GM23338 (cell line): ENCODE data around the gene HTR2A. TPM values are rescaled to one million over a fixed set of nuclear protein-coding genes. Genes with fewer than 3 reads are reported as not detected.

Experiments
- ATAC-seq: fragments of 200-7000 bp; cut with Tn5 transposase; 3 replicates; pipeline ENCODE4 v1.9.1; 2020
- DNase-seq: peaks from one replicate; pipeline ENCODE4 v3.0.0-alpha.2; 2015; ENCODE audit warnings: low spot score
- H2AFZ ChIP-seq: fragments of 200-600 bp; sonication (generic); 2 replicates; pipeline ENCODE4 v1.8.0; 2016; ENCODE audit warnings: antibody characterized with exemption, mild to moderate bottlenecking, moderate library complexity
- H3F3A ChIP-seq: fragments of 200-600 bp; sonication (generic); replicated peaks from 2 replicates; pipeline ENCODE4 v1.8.0; 2017; ENCODE audit warnings: antibody characterized with exemption, mixed run types, low read depth
- H3K27ac ChIP-seq: fragments of 200-600 bp; sonication (generic); 2 replicates; pipeline ENCODE4 v1.6.1; 2016; ENCODE audit warnings: low read depth
- H3K27me3 ChIP-seq: fragments of 200-600 bp; sonication (generic); 2 replicates; pipeline ENCODE4 v1.8.0; 2016; ENCODE audit warnings: mild to moderate bottlenecking, mixed run types, moderate library complexity; ENCODE audit not compliant: insufficient read depth
- H3K36me3 ChIP-seq: fragments of 200-600 bp; sonication (generic); 2 replicates; pipeline ENCODE4 v1.8.0; 2016; ENCODE audit warnings: mild to moderate bottlenecking; ENCODE audit not compliant: insufficient read depth
- H3K4me1 ChIP-seq: fragments of 200-600 bp; sonication (generic); 2 replicates; pipeline ENCODE4 v1.8.0; 2016; ENCODE audit warnings: mild to moderate bottlenecking, moderate library complexity; ENCODE audit not compliant: insufficient read depth
- H3K4me2 ChIP-seq: fragments of 200-600 bp; sonication (generic); 2 replicates; pipeline ENCODE4 v1.7.1; 2017; ENCODE audit warnings: mixed run types
- H3K4me3 ChIP-seq: fragments of 200-600 bp; sonication (generic); 2 replicates; pipeline ENCODE4 v1.6.1; 2016; ENCODE audit warnings: mixed run types
- H3K79me2 ChIP-seq: fragments of 200-600 bp; sonication (generic); replicated peaks from 2 replicates; pipeline ENCODE4 v1.8.0; 2017; ENCODE audit warnings: mild to moderate bottlenecking; ENCODE audit not compliant: insufficient read depth
- H3K9me2 ChIP-seq: fragments of 200-600 bp; sonication (generic); 2 replicates; pipeline ENCODE4 v1.8.0; 2017; ENCODE audit not compliant: insufficient read depth
- H4K20me1 ChIP-seq: fragments of 200-600 bp; sonication (generic); replicated peaks from 2 replicates; pipeline ENCODE4 v1.8.0; 2017; ENCODE audit warnings: mild to moderate bottlenecking; ENCODE audit not compliant: insufficient read depth
- H3K27ac Mint-ChIP-seq: 2 replicates; pipeline ENCODE4 v1.8.0; 2020; ENCODE audit warnings: inconsistent platforms, mild to moderate bottlenecking, moderate library complexity, mixed read lengths
- H3K27me3 Mint-ChIP-seq: 3 replicates; pipeline ENCODE4 v1.8.0; 2022; ENCODE audit warnings: low read depth, mild to moderate bottlenecking, moderate library complexity, mixed read lengths, inconsistent platforms; ENCODE audit not compliant: insufficient read depth, poor library complexity
- H3K36me3 Mint-ChIP-seq: 3 replicates; pipeline ENCODE4 v1.8.0; 2021; ENCODE audit warnings: low read depth, mild to moderate bottlenecking, inconsistent platforms, moderate library complexity, mixed read lengths
- H3K4me1 Mint-ChIP-seq: 3 replicates; pipeline ENCODE4 v1.8.0; 2020; ENCODE audit warnings: mild to moderate bottlenecking, inconsistent platforms, mixed read lengths
- H3K4me3 Mint-ChIP-seq: 3 replicates; pipeline ENCODE4 v1.8.0; 2021; ENCODE audit warnings: moderate library complexity, mild to moderate bottlenecking, inconsistent platforms, mixed read lengths
- H3K9me3 Mint-ChIP-seq: 3 replicates; pipeline ENCODE4 v1.8.0; 2020; ENCODE audit warnings: moderate library complexity, mild to moderate bottlenecking, inconsistent platforms, mixed read lengths
- CREB1 ChIP-seq: fragments of 250-450 bp; sonication (Bioruptor Pico); IDR thresholded peaks from 2 replicates; pipeline ENCODE4 v1.5.0; 2020; ENCODE audit warnings: low read depth, mild to moderate bottlenecking, moderate library complexity
- EZH2 ChIP-seq: fragments of 200-600 bp; sonication (generic); IDR thresholded peaks from one replicate; pipeline ENCODE4 v1.8.0; 2017; ENCODE audit warnings: antibody characterized with exemption, mild to moderate bottlenecking, low read depth; ENCODE audit not compliant: unreplicated experiment
- EZH2phosphoT487 ChIP-seq: fragments of 200-600 bp; sonication (generic); IDR thresholded peaks from one replicate; pipeline ENCODE4 v1.8.1; 2018; ENCODE audit warnings: antibody characterized with exemption; ENCODE audit not compliant: unreplicated experiment
- JUNB ChIP-seq: IDR thresholded peaks from one replicate; pipeline ENCODE4 v1.6.1; 2016; ENCODE audit warnings: antibody characterized with exemption; ENCODE audit not compliant: unreplicated experiment
- NANOG ChIP-seq: IDR thresholded peaks from 2 replicates; pipeline ENCODE4 v1.6.1; 2016; ENCODE audit warnings: antibody characterized with exemption, borderline replicate concordance
- POLR2AphosphoS5 ChIP-seq: IDR thresholded peaks from 2 replicates; pipeline ENCODE4 v1.6.1; 2016; ENCODE audit warnings: antibody characterized with exemption, low read depth
- REST ChIP-seq: IDR thresholded peaks from one replicate; pipeline ENCODE4 v1.6.1; 2018; ENCODE audit warnings: antibody characterized with exemption; ENCODE audit not compliant: unreplicated experiment
- STAT1 ChIP-seq: IDR thresholded peaks from one replicate; pipeline ENCODE4 v1.6.1; 2016; ENCODE audit warnings: antibody characterized with exemption; ENCODE audit not compliant: unreplicated experiment
- ZNF114 ChIP-seq: fragments of 250-450 bp; sonication (Bioruptor Pico); IDR thresholded peaks from 2 replicates; pipeline ENCODE4 v1.5.0; 2020; ENCODE audit warnings: mild to moderate bottlenecking, moderate library complexity
- ZNF331 ChIP-seq: fragments of 250-450 bp; sonication (Bioruptor Pico); IDR thresholded peaks from 2 replicates; pipeline ENCODE4 v1.5.0; 2020; ENCODE audit warnings: low read depth, mild to moderate bottlenecking, moderate library complexity
- ZNF462 ChIP-seq: fragments of 250-450 bp; sonication (Bioruptor Pico); IDR thresholded peaks from 2 replicates; pipeline ENCODE4 v1.5.0; 2020; ENCODE audit warnings: mild to moderate bottlenecking, moderate library complexity
- polyA plus RNA-seq: library from polyadenylated mRNA; unstranded; fragments of >200 nt; fragmentation: Nextera tagmentation; extraction: Ambion mirVana; gene quantifications from 2 replicates; pipeline ENCODE4 v1.2.1, GENCODE V29; 2016
- total RNA-seq: library from RNA; depleted of rRNA; stranded (reverse); fragments of >200 nt; shearing (Covaris generic); gene quantifications from 2 replicates; pipeline ENCODE4 v1.2.3, GENCODE V29; 2014
- TF ChIP-seq, protein P1 (sequence below), 2 experiments: fragments of 200-600 bp in 1 of 2; sonication (generic) in 1 of 2; conservative IDR thresholded peaks; 2 replicates each; pipeline versions ENCODE4 v1.5.1 to v1.6.1; 2016 to 2017; ENCODE audit warnings: antibody characterized with exemption in 2 of 2, low read depth in 2 of 2, mild to moderate bottlenecking in 2 of 2, moderate library complexity in 1 of 2
- TF ChIP-seq, protein P2 (sequence below): IDR thresholded peaks from 2 replicates; pipeline ENCODE4 v1.6.1; 2016; ENCODE audit warnings: antibody characterized with exemption

HTR2A gene
- total and polyA plus RNA-seq, 2 experiments from 2014 or later, result not detected

GRCh38 chr13:46908501-46908900 lies 11.6 kb upstream of the HTR2A start:
- no peak for DNase-seq
- Mint-ChIP-seq H3K4me3 (no peak overlapping the region), H3K4me1 (no peaks in the 10 kb centered on the region), H3K36me3 (peaks cover 3% of the 10 kb centered on the region; the same call in 1 of the 3 replicates), H3K27me3 (no peaks in the 10 kb centered on the region), H3K9me3 (peaks cover 11% of the 10 kb centered on the region; the same call in 2 of the 3 replicates), H3K27ac (no peak overlapping the region)
- no peaks in the 10 kb centered on the region for H3K79me2 ChIP-seq
- H4K20me1 ChIP-seq, result no peaks in the 10 kb centered on the region
- H3K9me2 ChIP-seq, result no peaks in the 10 kb centered on the region
- TF ChIP-seq, protein P1, sequence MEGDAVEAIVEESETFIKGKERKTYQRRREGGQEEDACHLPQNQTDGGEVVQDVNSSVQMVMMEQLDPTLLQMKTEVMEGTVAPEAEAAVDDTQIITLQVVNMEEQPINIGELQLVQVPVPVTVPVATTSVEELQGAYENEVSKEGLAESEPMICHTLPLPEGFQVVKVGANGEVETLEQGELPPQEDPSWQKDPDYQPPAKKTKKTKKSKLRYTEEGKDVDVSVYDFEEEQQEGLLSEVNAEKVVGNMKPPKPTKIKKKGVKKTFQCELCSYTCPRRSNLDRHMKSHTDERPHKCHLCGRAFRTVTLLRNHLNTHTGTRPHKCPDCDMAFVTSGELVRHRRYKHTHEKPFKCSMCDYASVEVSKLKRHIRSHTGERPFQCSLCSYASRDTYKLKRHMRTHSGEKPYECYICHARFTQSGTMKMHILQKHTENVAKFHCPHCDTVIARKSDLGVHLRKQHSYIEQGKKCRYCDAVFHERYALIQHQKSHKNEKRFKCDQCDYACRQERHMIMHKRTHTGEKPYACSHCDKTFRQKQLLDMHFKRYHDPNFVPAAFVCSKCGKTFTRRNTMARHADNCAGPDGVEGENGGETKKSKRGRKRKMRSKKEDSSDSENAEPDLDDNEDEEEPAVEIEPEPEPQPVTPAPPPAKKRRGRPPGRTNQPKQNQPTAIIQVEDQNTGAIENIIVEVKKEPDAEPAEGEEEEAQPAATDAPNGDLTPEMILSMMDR (conservative IDR thresholded peaks at IDR 0.05; ENCODE audit: low read depth in 2 of 2), result no peak
- no peak for TF ChIP-seq EZH2
- no peak for TF ChIP-seq ZNF462
- TF ChIP-seq STAT1, result no peak
- no peak for TF ChIP-seq POLR2AphosphoS5
- no peak for TF ChIP-seq ZNF331 (CRISPR knock-in tag)
- no peak for TF ChIP-seq REST
- TF ChIP-seq EZH2phosphoT487, result no peak
- no peak for TF ChIP-seq JUNB
- no peak for TF ChIP-seq NANOG
- TF ChIP-seq ZNF114, result no peak
- no peak for TF ChIP-seq CREB1 (CRISPR knock-in tag)
- TF ChIP-seq, protein P2, sequence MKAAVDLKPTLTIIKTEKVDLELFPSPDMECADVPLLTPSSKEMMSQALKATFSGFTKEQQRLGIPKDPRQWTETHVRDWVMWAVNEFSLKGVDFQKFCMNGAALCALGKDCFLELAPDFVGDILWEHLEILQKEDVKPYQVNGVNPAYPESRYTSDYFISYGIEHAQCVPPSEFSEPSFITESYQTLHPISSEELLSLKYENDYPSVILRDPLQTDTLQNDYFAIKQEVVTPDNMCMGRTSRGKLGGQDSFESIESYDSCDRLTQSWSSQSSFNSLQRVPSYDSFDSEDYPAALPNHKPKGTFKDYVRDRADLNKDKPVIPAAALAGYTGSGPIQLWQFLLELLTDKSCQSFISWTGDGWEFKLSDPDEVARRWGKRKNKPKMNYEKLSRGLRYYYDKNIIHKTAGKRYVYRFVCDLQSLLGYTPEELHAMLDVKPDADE, result no peak
- no peak overlapping the region for H2AFZ ChIP-seq
- H3K36me3 ChIP-seq, result no peaks in the 10 kb centered on the region; the same call in 1 of the 2 replicates
- no peaks in the 10 kb centered on the region for H3F3A ChIP-seq
- H3K4me2 ChIP-seq, result no peak overlapping the region
- no peak overlapping the region for H3K4me3 ChIP-seq
- no peak overlapping the region for H3K27ac ChIP-seq
- no peaks in the 10 kb centered on the region for H3K4me1 ChIP-seq
- H3K27me3 ChIP-seq, result no peaks in the 10 kb centered on the region
- no peak for ATAC-seq
